ENCODE results near the gene MATN4. TPM values are rescaled to one million over a fixed set of nuclear protein-coding genes. Genes with fewer than 3 reads are reported as not detected.
A peak's percentile ranks its signal among the peaks of the same experiment; 100 is the strongest.

The MATN4 gene
- total RNA-seq: not detected

- ATAC-seq (no peak), DNase-seq (no peak)
- Histone ChIP-seq H3K9me3 (no peaks in the 10 kb centered on the region), H3K27ac (no peak within 1 kb of the TSS), H3K36me3 (no peaks in the 10 kb centered on the region), H3K4me1 (peaks cover 0 to 9% of the 10 kb centered on the region in 2 donors), H3K27me3 (peaks cover 15 to 27% (median 17%) of the 10 kb centered on the region in 3 donors), H3K4me3 (no peak within 1 kb of the TSS)
- in situ Hi-C loops (cut with MboI; ENCODE audit: low sequenced_read_pairs in 4 of 4): loop anchor here in 1 of 4 donors (10.0 kb wide), 1 partner anchor 263 kb away; no protein-coding TSS in a partner anchor
- intact Hi-C loops (cut with DNase I; ENCODE audit: low total_unique reads): no loop called here
- TF ChIP-seq CTCF (IDR thresholded peaks at IDR 0.05 in 4 of 5, conservative IDR thresholded peaks at IDR 0.05 in 1 of 5) (peak in 1 of 5 experiments; percentile 27), POLR2A (IDR thresholded peaks at IDR 0.05) (no peak)
These were observed at the start of gene MATN4 for GRCh38 chr20:45308117-45308778. Gene MATN4, minus strand, starts transcription at chr20:45308299. Its CDS starts 2,717 bp downstream, at chr20:45305582.

- DNase-seq (no peak), ATAC-seq (no peak)
- intact Hi-C loops (cut with DNase I; ENCODE audit: low total_unique reads): loop anchor here (5.0 to 10.0 kb wide), 4 partner anchors 617 to 1962 kb away; partner anchors contain the start of gene ZNF335
- H3K4me1 ChIP-seq: peaks cover 33 to 38% of the 10 kb centered on the region in 2 donors
- H3K4me3 ChIP-seq: no peak overlapping the region
- H3K36me3 ChIP-seq: no peaks in the 10 kb centered on the region
- peak overlapping the region; percentile 94 to 99 (median 96) for H3K27ac ChIP-seq
- H3K9me3 ChIP-seq: no peaks in the 10 kb centered on the region
- no peaks in the 10 kb centered on the region for H3K27me3 ChIP-seq
- in situ Hi-C loops (cut with MboI; ENCODE audit: low sequenced_read_pairs in 4 of 4): loop anchor here in 1 of 4 donors (25.0 kb wide), 1 partner anchor 1143 kb away; the partner anchor contains the start of gene OSER1
- TF ChIP-seq CTCF (IDR thresholded peaks at IDR 0.05 in 4 of 5, conservative IDR thresholded peaks at IDR 0.05 in 1 of 5): no peak
- no peak for TF ChIP-seq POLR2A (IDR thresholded peaks at IDR 0.05)
These were observed 47.3 kb upstream of the MATN4 start for GRCh38 chr20:45355209-45356084.

GRCh38 chr20:45354423-45355208, 46.5 kb upstream of the MATN4 start:
- DNase-seq (no peak), ATAC-seq (no peak)
- no peak for TF ChIP-seq CTCF (IDR thresholded peaks at IDR 0.05 in 4 of 5, conservative IDR thresholded peaks at IDR 0.05 in 1 of 5)
- TF ChIP-seq POLR2A (IDR thresholded peaks at IDR 0.05): no peak
- Histone ChIP-seq H3K9me3 (no peaks in the 10 kb centered on the region), H3K27me3 (no peaks in the 10 kb centered on the region), H3K36me3 (no peaks in the 10 kb centered on the region), H3K27ac (peak overlapping the region; percentile 94 to 99 (median 96)), H3K4me3 (no peak overlapping the region), H3K4me1 (peaks cover 26 to 30% of the 10 kb centered on the region in 2 donors)
- in situ Hi-C loops (cut with MboI; ENCODE audit: low sequenced_read_pairs in 4 of 4): loop anchor here in 1 of 4 donors (25.0 kb wide), 1 partner anchor 1142 kb away; the partner anchor contains the start of gene OSER1
- intact Hi-C loops (cut with DNase I; ENCODE audit: low total_unique reads): loop anchor here (5.0 to 10.0 kb wide), 4 partner anchors 618 to 1963 kb away; partner anchors contain the start of gene ZNF335

- H3K4me1 ChIP-seq: peaks cover 18 to 26% of the 10 kb centered on the region in 2 donors
- ATAC-seq: no peak
- in situ Hi-C loops (cut with MboI; ENCODE audit: low sequenced_read_pairs in 4 of 4): loop anchor here in 1 of 4 donors (25.0 kb wide), 1 partner anchor 1141 kb away; the partner anchor contains the start of gene OSER1
- no peak for DNase-seq
- H3K36me3 ChIP-seq: no peaks in the 10 kb centered on the region
- no peaks in the 10 kb centered on the region for H3K27me3 ChIP-seq
- TF ChIP-seq POLR2A (IDR thresholded peaks at IDR 0.05) (no peak), CTCF (IDR thresholded peaks at IDR 0.05 in 4 of 5, conservative IDR thresholded peaks at IDR 0.05 in 1 of 5) (no peak)
- no peak overlapping the region for H3K4me3 ChIP-seq
- no peaks in the 10 kb centered on the region for H3K9me3 ChIP-seq
- H3K27ac ChIP-seq: peak overlapping the region; percentile 94 to 99 (median 96)
- intact Hi-C loops (cut with DNase I; ENCODE audit: low total_unique reads): loop anchor here (10.0 kb wide), 1 partner anchor 859 kb away; no protein-coding TSS in a partner anchor
These were observed 45.6 kb upstream of the MATN4 start for GRCh38 chr20:45353746-45354145.
